Epidermal melanocyte (primary cell): Measurements from ENCODE around the gene MSGN1.

Experiments
- DNase-seq: peaks from one replicate; pipeline ENCODE4 v3.0.0; 2011; ENCODE audit warnings: low spot score; ENCODE audit not compliant: insufficient read length

The MSGN1 gene

GRCh38 chr2:17847236-17847635, 31.0 kb downstream of the MSGN1 start:
- DNase-seq: no peak

GRCh38 chr2:17849275-17849674, 33.0 kb downstream of the MSGN1 start:
- no peak for DNase-seq

DNA sequence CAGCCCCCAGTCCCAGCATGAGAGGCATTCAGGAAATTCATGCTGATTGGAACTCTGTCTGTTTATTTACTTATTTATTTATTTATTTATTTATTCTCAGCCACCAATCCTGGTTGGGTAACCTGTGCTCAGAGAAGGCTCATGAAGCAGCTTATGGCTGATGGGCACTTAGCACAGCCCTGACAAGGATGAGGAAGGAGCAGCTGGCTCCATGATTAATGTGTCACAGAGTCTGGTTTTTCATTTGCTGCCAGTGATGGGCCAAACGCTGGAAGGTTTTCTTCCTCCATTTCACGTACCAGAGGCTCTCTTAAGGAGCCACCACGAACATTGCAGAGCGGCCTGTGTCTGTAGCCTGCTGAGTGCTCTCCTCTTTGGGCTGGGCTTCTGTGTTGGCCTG, 33.9 kb downstream of the MSGN1 start:
- DNase-seq: no peak

DNA sequence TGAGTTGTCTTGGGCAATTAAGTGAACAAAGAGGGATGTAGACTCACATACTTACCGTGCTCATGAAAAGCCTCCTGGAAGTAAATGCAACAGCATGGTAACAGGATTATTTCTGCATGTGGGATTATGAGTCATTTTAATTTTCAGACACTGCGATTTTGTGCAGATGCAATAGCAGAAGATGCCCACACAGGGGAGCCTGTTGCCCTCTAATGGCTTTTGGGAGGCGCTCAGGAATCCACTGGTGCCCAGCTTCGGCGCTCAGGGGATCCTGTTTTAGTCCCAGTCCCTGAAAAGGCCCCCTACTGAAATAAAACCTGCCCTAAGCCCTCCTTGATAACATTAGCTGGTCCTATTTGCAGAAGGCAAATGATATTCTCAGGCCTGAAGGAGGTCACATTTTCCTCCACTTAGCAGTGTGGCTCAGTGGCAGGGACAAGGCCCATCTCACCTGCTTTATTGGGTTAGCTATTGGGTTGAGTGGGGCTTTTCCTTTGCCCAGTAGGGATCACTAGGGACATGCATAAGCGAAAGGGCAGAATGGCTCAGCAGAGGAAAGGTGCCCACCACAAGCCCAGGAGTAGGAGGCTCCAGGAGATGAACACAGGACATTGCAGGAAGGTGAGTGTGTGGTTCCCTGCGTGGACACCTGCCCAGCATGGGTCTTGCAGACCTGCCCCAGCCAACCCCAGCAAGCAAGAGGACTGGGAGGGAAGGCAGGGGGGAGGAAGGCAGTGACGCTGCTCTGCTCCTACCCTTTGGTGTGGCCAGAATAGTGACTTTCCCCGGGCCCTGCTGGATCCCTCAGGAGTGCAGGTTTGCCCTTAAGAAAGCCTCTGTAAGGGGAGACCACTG, 35.7 kb downstream of the MSGN1 start:
- peak; percentile 65 for DNase-seq

GRCh38 chr2:17853799-17854198, 37.5 kb downstream of the MSGN1 start:
- DNase-seq: no peak

DNA sequence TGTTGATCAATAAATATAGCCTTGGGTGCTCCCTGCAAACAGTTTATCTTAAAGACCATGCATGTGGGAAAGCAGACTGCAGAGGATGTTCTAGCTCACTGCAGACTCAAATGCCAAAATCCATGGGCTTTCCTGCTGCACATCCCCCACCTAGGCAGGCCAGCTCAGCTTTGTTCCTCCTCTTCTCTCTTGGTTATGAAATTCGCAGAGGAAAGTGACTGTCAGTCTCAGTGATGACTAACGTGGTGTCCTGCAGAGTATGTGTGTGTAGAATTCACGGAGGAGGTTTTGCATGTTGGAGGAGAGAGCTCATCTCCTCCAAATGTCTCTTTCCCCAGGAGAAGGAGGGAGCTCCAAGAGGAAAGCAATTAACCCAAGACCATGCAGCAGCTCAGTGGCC, 40.8 kb downstream of the MSGN1 start:
- no peak for DNase-seq

DNA sequence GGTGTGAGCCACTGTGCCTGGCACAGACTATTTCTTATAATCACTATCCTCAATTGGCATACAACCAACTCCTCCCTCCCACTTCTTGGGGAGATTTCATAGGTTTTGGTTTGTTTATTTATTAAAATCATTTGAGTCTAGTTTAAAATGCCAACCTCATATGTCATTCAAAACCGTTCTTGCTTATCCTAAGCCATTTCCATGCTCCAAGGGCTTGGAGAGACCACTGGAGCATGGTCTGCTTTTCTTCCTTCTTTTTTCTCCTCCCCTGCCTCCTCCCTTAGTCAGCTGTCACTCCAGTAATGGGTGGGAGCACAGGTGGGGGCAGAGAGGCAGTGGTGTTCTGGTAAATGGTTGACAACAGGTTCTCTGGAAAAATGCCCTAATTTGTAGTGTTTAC, 41.8 kb downstream of the MSGN1 start:
- no peak for DNase-seq

GRCh38 chr2:17863539-17863938, 47.3 kb downstream of the MSGN1 start:
- DNase-seq: no peak

- no peak for DNase-seq
Measured at GRCh38 chr2:17864676-17865075, 48.4 kb downstream of the MSGN1 start.

GRCh38 chr2:17867133-17867532, 50.9 kb downstream of the MSGN1 start:
- DNase-seq: no peak
